ENCODE measurements around the gene DIS3L. TPM values are rescaled to one million over a fixed set of nuclear protein-coding genes. Genes with fewer than 3 reads are reported as not detected.

DIS3L gene
- total and polyA plus RNA-seq, 2 of the 13 experiments (the other 11 are each of a cell fraction or from before 2014, with no cell fraction given), result 21.0 to 50.5 TPM

- H3K27ac ChIP-seq (ENCODE audit: extremely low read length, insufficient read depth, low read length), result no peak overlapping the region
- no peaks in the 10 kb centered on the region for H3K79me2 ChIP-seq (ENCODE audit: insufficient read depth, low read length)
- peaks cover 7% of the 10 kb centered on the region; the same call in 1 of the 2 replicates for H4K20me1 ChIP-seq (ENCODE audit: insufficient read depth, low read length)
- peak overlapping the region; percentile 98; the same call in 1 of the 2 replicates for H3K4me2 ChIP-seq (ENCODE audit: low read depth, low read length)
- no peaks in the 10 kb centered on the region for H3K9me3 ChIP-seq (ENCODE audit: low read length)
- H2AFZ ChIP-seq (ENCODE audit: low read length), result no peak overlapping the region
- POLR2A ChIA-PET, result no interaction called here
- H3K4me3 ChIP-seq (replicated peaks in 1 of 3; ENCODE audit: insufficient read depth in 1 of 3, low read depth in 2 of 3, low read length in 3 of 3), result no peak overlapping the region
- ATAC-seq (no peak), DNase-seq (ENCODE audit: low spot score) (no peak), FAIRE-seq (no peak)
- intact Hi-C loops (cut with micrococcal nuclease; ENCODE audit: unreplicated experiment) (no loop called here), in situ Hi-C loops (cut with HindIII; ENCODE audit: extremely low pct_ligation_motif_present, low pct_unique_long_range_greater_than_20kb) (loop anchor here (5.0 kb wide), 1 partner anchor 33 kb away; no protein-coding TSS in a partner anchor)
- BruUV-seq (replicated peaks), result no TSS peak
- peaks cover 25 to 76% of the 10 kb centered on the region in 2 experiments for H3K27me3 ChIP-seq (ENCODE audit: control insufficient read depth in 1 of 2, insufficient read depth in 2 of 2, low read length in 2 of 2)
- H3K9ac ChIP-seq (ENCODE audit: insufficient read depth, low read depth, low read length), result no peak overlapping the region
- H3K4me1 ChIP-seq (ENCODE audit: insufficient read depth, low read length), result peaks cover 20% of the 10 kb centered on the region
- 30% methylated on average over 20 of the region's 36 CpGs for WGBS (ENCODE audit: low lambda C conversion rate)
- TF ChIP-seq ZNF572 (CRISPR knock-in tag; IDR thresholded peaks at IDR 0.05), result no peak
- 0 out of 2 replicates have a peak, but pooled peaks have one; percentile 19 for TF ChIP-seq CBX2 (IDR thresholded peaks at IDR 0.05; ENCODE audit: low read depth, low read length)
- no peak for TF ChIP-seq CBX2 (CRISPR knock-in tag; IDR thresholded peaks at IDR 0.05; ENCODE audit: low read depth)
- no peak for TF ChIP-seq ASH2L (IDR thresholded peaks at IDR 0.05; ENCODE audit: insufficient read length, low read depth, low read length)
- TF ChIP-seq ZNF629 (CRISPR knock-in tag; conservative IDR thresholded peaks at IDR 0.05), result no peak
- CTCF ChIA-PET (ENCODE audit: low intra/inter-chr PET ratio, low total read pairs), result no interaction called here
- H3K36me3 ChIP-seq (replicated peaks in 1 of 2; ENCODE audit: control insufficient read depth in 1 of 2, insufficient read depth in 2 of 2, low read length in 2 of 2), result no peaks in the 10 kb centered on the region
Measured at GRCh38 chr15:66254089-66254950, 39.0 kb upstream of the DIS3L start.

GRCh38 chr15:66254951-66255676, 38.3 kb upstream of the DIS3L start:
- H3K9me3 ChIP-seq (ENCODE audit: low read length), result no peaks in the 10 kb centered on the region
- H3K27me3 ChIP-seq (ENCODE audit: control insufficient read depth in 1 of 2, insufficient read depth in 2 of 2, low read length in 2 of 2), result peaks cover 25 to 71% of the 10 kb centered on the region in 2 experiments
- FAIRE-seq, result no peak
- no peaks in the 10 kb centered on the region for H3K36me3 ChIP-seq (replicated peaks in 1 of 2; ENCODE audit: control insufficient read depth in 1 of 2, insufficient read depth in 2 of 2, low read length in 2 of 2)
- H3K9ac ChIP-seq (ENCODE audit: insufficient read depth, low read depth, low read length), result no peak overlapping the region
- H2AFZ ChIP-seq (ENCODE audit: low read length), result no peak overlapping the region
- TF ChIP-seq DPF2 (CRISPR knock-in tag; IDR thresholded peaks at IDR 0.05; ENCODE audit: borderline replicate concordance, low read depth), result no peak
- POLR2A ChIA-PET, result no interaction called here
- no peaks in the 10 kb centered on the region for H3K79me2 ChIP-seq (ENCODE audit: insufficient read depth, low read length)
- BruUV-seq (replicated peaks), result no TSS peak
- H3K4me2 ChIP-seq (ENCODE audit: low read depth, low read length), result no peak overlapping the region
- no peak for DNase-seq (ENCODE audit: low spot score)
- CTCF ChIA-PET (ENCODE audit: low intra/inter-chr PET ratio, low total read pairs), result no interaction called here
- no peak for ATAC-seq
- in situ Hi-C loops (cut with HindIII; ENCODE audit: extremely low pct_ligation_motif_present, low pct_unique_long_range_greater_than_20kb), result loop anchor here (5.0 kb wide), 1 partner anchor 32 kb away; no protein-coding TSS in a partner anchor
- peaks cover 20% of the 10 kb centered on the region for H3K4me1 ChIP-seq (ENCODE audit: insufficient read depth, low read length)
- H3K27ac ChIP-seq (ENCODE audit: extremely low read length, insufficient read depth, low read length), result no peak overlapping the region
- no peak overlapping the region for H3K4me3 ChIP-seq (replicated peaks in 1 of 3; ENCODE audit: insufficient read depth in 1 of 3, low read depth in 2 of 3, low read length in 3 of 3)
- WGBS (ENCODE audit: low lambda C conversion rate), result 38% methylated on average over 14 of the region's 19 CpGs
- H4K20me1 ChIP-seq (ENCODE audit: insufficient read depth, low read length), result peaks cover 7% of the 10 kb centered on the region; the same call in 1 of the 2 replicates
- intact Hi-C loops (cut with micrococcal nuclease; ENCODE audit: unreplicated experiment), result no loop called here

Measured in HepG2 (cell line).